HepG2 (cell line): ENCODE measurements around the gene RASAL3. TPM values are rescaled to one million over a fixed set of nuclear protein-coding genes. Genes with fewer than 3 reads are reported as not detected.

Source experiments
- ATAC-seq: fragments of 200-7000 bp; cut with Tn5 transposase; 3 replicates; pipeline ENCODE4 v1.9.1; 2020; ENCODE audit warnings: mild to moderate bottlenecking, moderate library complexity
- BruUV-seq: library from RNA; stranded (reverse); fragments of 400-500 nt; replicated peaks from 2 replicates; lab custom pipeline; 2021; lab: Mats Ljungman, UMichigan
- CTCF ChIA-PET: fragments of 300-600 bp; formaldehyde crosslinking; extraction: SDS; loops from one replicate; lab custom pipeline; 2021; ENCODE audit warnings: low total read pairs, inconsistent platforms, low intra/inter-chr PET ratio; lab: Yijun Ruan, JAX
- POLR2A ChIA-PET: fragments of 350-600 bp; sonication (Branson Sonifier 250); formaldehyde crosslinking; loops from one replicate; lab custom pipeline; 2020; ENCODE audit warnings: antibody characterized with exemption, inconsistent platforms; lab: Yijun Ruan, JAX
- DNase-seq: peaks from one replicate; pipeline ENCODE4 v3.0.0-alpha.2; 2015; ENCODE audit warnings: low spot score
- FAIRE-seq: peaks from 3 replicates; lab custom pipeline; 2011; peaks lifted over from hg19 to GRCh38; lab: Jason Lieb, UNC
- H2AFZ ChIP-seq: one replicate; pipeline ENCODE4 v1.6.1; 2011; ENCODE audit warnings: low read length, inconsistent platforms
- H3K27ac ChIP-seq: fragments of 300-600 bp; 3 replicates; pipeline ENCODE4 v1.8.0; 2011; ENCODE audit warnings: mixed run types, mild to moderate bottlenecking, mixed read lengths, low read length, inconsistent platforms; ENCODE audit not compliant: insufficient read depth; ENCODE audit errors: extremely low read length
- H3K27me3 ChIP-seq, 2 experiments: fragments of 200-600 bp in 1 of 2; 2 replicates in 1 of 2; 3 replicates in 1 of 2; pipeline versions ENCODE4 v1.6.0 to v1.8.0; 2011; ENCODE audit warnings: low read length in 2 of 2, mild to moderate bottlenecking in 2 of 2, moderate library complexity in 2 of 2, inconsistent platforms in 1 of 2; ENCODE audit not compliant: insufficient read depth in 2 of 2, control insufficient read depth in 1 of 2
- H3K36me3 ChIP-seq, 2 experiments: fragments of 200-600 bp in 1 of 2; replicated peaks in 1 of 2; 2 replicates in 1 of 2; 3 replicates in 1 of 2; pipeline versions ENCODE4 v1.5.1 to v1.8.0; 2011; ENCODE audit warnings: low read length in 2 of 2, inconsistent platforms in 1 of 2; ENCODE audit not compliant: insufficient read depth in 2 of 2, control insufficient read depth in 1 of 2
- H3K4me1 ChIP-seq: 2 replicates; pipeline ENCODE4 v1.5.1; 2012; ENCODE audit warnings: low read length, inconsistent platforms; ENCODE audit not compliant: insufficient read depth
- H3K4me2 ChIP-seq: 2 replicates; pipeline ENCODE4 v1.6.0; 2011; ENCODE audit warnings: low read depth, low read length, inconsistent platforms
- H3K4me3 ChIP-seq, 3 experiments: fragments of 200-600 bp in 1 of 3; sonication (generic), shearing (Covaris generic) in 1 of 3; replicated peaks in 1 of 3; 2 replicates each; pipeline ENCODE4 v1.5.1; 2011 to 2016; ENCODE audit warnings: low read length in 3 of 3, inconsistent platforms in 2 of 3, low read depth in 2 of 3, mild to moderate bottlenecking in 2 of 3, control low read depth in 1 of 3, mixed read lengths in 1 of 3; ENCODE audit not compliant: insufficient read depth in 1 of 3
- H3K79me2 ChIP-seq: one replicate; pipeline ENCODE4 v1.6.1; 2011; ENCODE audit warnings: low read length, inconsistent platforms; ENCODE audit not compliant: insufficient read depth
- H3K9ac ChIP-seq: 2 replicates; pipeline ENCODE4 v1.6.0; 2011; ENCODE audit warnings: mild to moderate bottlenecking, low read depth, low read length, inconsistent platforms; ENCODE audit not compliant: insufficient read depth
- H3K9me3 ChIP-seq: 2 replicates; pipeline ENCODE4 v1.5.1; 2012; ENCODE audit warnings: mild to moderate bottlenecking, low read length
- H4K20me1 ChIP-seq: 2 replicates; pipeline ENCODE4 v1.6.0; 2011; ENCODE audit warnings: inconsistent platforms, mild to moderate bottlenecking, low read length, moderate library complexity; ENCODE audit not compliant: insufficient read depth
- EED ChIP-seq: sonication (generic); formaldehyde crosslinking; IDR thresholded peaks from 2 replicates; pipeline ENCODE4 v1.5.0; 2020; ENCODE audit warnings: mild to moderate bottlenecking, missing genetic modification reagents
- ETV6 ChIP-seq: sonication (generic); formaldehyde crosslinking; conservative IDR thresholded peaks from 2 replicates; pipeline ENCODE4 v1.4.0; 2020; ENCODE audit warnings: missing genetic modification reagents
- FOSL1 ChIP-seq: sonication (generic); formaldehyde crosslinking; IDR thresholded peaks from 2 replicates; pipeline ENCODE4 v1.9.0; 2021; ENCODE audit warnings: missing genetic modification reagents, borderline replicate concordance
- KDM4B ChIP-seq: sonication (generic); formaldehyde crosslinking; IDR thresholded peaks from 2 replicates; pipeline ENCODE4 v1.4.0; 2020; ENCODE audit warnings: missing genetic modification reagents
- MYPOP ChIP-seq: sonication (generic); formaldehyde crosslinking; IDR thresholded peaks from 2 replicates; pipeline ENCODE4 v1.8.1; 2023; ENCODE audit warnings: mild to moderate bottlenecking, moderate library complexity, missing genetic modification reagents
- TFAP4 ChIP-seq: sonication (generic); IDR thresholded peaks from 2 replicates; pipeline ENCODE4 v1.6.1; 2016; ENCODE audit warnings: low read depth, borderline replicate concordance
- ZNF251 ChIP-seq: sonication (generic); formaldehyde crosslinking; IDR thresholded peaks from 2 replicates; pipeline ENCODE4 v1.9.0; 2021; ENCODE audit warnings: mild to moderate bottlenecking, missing genetic modification reagents
- ZNF770 ChIP-seq: sonication (generic); formaldehyde crosslinking; IDR thresholded peaks from 2 replicates; pipeline ENCODE4 v1.5.0; 2020; ENCODE audit warnings: mild to moderate bottlenecking, missing genetic modification reagents
- WGBS: methylation state at CpG from one replicate; pipeline ENCODE4 v1.1.6; 2017; ENCODE audit warnings: low lambda C conversion rate; 5-methylcytosine and 5-hydroxymethylcytosine counted together
- in situ Hi-C: cut with HindIII; loops from 2 replicates; pipeline ENCODE4 v1.10.0; 2017; ENCODE audit warnings: low pct_unique_long_range_greater_than_20kb; ENCODE audit not compliant: extremely low pct_ligation_motif_present
- intact Hi-C: fragments of 100-400 bp; cut with micrococcal nuclease; formaldehyde crosslinking; loops from one replicate; pipeline ENCODE4 v1.10.0; 2022; ENCODE audit not compliant: unreplicated experiment
- polyA plus RNA-seq, 8 experiments: library from polyadenylated mRNA; depleted of rRNA in 3 of 8; stranded (reverse) in 7 of 8; unstranded in 1 of 8; fragments of >200 nt; fragmentation: Illumina TruSeq in 4 of 8; extraction: Trizol in 4 of 8; gene quantifications; 2 replicates each; pipeline versions ENCODE4 v1.2.1 to v1.2.3, GENCODE V29; 2011 to 2016; ENCODE audit warnings: low read depth in 4 of 8, missing spikeins in 1 of 8, mixed read lengths in 1 of 8; ENCODE audit not compliant: insufficient read depth in 1 of 8
- total RNA-seq, 5 experiments: library from RNA; depleted of rRNA; stranded (reverse); fragments of >200 nt; fragmentation: Illumina TruSeq; extraction: Trizol; gene quantifications; 2 replicates each; pipeline ENCODE4 v1.2.3, GENCODE V29; 2016; ENCODE audit warnings: low read depth in 1 of 5

Gene RASAL3
- total and polyA plus RNA-seq, 2 of the 13 experiments (the other 11 are each of a cell fraction or from before 2014, with no cell fraction given), result not detected

GRCh38 chr19:15507068-15508034, 43.0 kb upstream of the RASAL3 start (continued):
- TF ChIP-seq ZNF251 (CRISPR knock-in tag) (no peak), FOSL1 (CRISPR knock-in tag) (no peak), MYPOP (no peak), ETV6 (no peak)
- TF ChIP-seq, all 625 proteins: peak for 0

GRCh38 chr19:15506074-15506571, 41.8 kb upstream of the RASAL3 start:
- Histone ChIP-seq H3K4me2 (no peak overlapping the region), H3K27me3 (peaks cover 10 to 32% of the 10 kb centered on the region in 2 experiments), H3K79me2 (no peaks in the 10 kb centered on the region), H2AFZ (no peak overlapping the region), H3K9ac (no peak overlapping the region), H3K4me3 (no peak overlapping the region), H3K36me3 (no peaks in the 10 kb centered on the region), H4K20me1 (no peaks in the 10 kb centered on the region), H3K27ac (no peak overlapping the region), H3K4me1 (peaks cover 14% of the 10 kb centered on the region), H3K9me3 (no peaks in the 10 kb centered on the region)
- ChIA-PET CTCF (no interaction called here), POLR2A (no interaction called here)
- intact Hi-C loops (no loop called here), in situ Hi-C loops (no loop called here)
- BruUV-seq, result no TSS peak
- FAIRE-seq (no peak), ATAC-seq (peak; percentile 32; the same call in 1 of the 3 replicates), DNase-seq (no peak)
- WGBS, result 0% methylated on average over 4 of the region's 5 CpGs
- TF ChIP-seq KDM4B, result no peak
- no peak for TF ChIP-seq ZNF770 (CRISPR knock-in tag)
- TF ChIP-seq EED (CRISPR knock-in tag), result no peak
- TF ChIP-seq TFAP4, result peak; percentile 31; the same call in 1 of the 2 replicates
